ENCODE data around the gene S100PBP.
"Not testable (repeated sequence)": the region's sequence is repeated elsewhere in the genome, so short reads cannot be mapped to it uniquely, and the experiment has no call there.

Gene S100PBP

GRCh38 chr1:32901823-32902534 lies 84.5 kb downstream of the S100PBP start:
- no peak for DNase-seq

DNA sequence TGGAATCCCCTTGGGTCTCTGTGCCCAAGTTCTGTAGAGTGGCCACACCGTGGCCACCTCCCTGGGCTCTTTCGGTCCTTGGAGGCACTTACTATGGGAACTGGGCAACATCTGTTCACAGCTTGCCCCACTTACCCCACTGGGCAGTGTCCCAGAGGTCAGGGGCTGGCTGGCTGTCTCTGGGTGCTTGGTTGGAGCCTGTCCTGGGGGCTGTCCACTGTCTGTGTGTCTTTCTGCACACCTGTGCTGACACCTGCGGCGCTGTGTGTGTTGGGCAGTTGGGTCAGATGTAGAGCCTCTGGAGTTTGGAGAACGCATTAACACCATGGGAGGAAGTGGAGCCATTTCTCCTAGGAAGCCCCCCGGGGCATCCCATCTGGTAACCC lies 85.1 kb downstream of the S100PBP start:
- DNase-seq, result no peak

GRCh38 chr1:32903991-32904785 lies 86.7 kb downstream of the S100PBP start:
- DNase-seq, result no peak

DNA sequence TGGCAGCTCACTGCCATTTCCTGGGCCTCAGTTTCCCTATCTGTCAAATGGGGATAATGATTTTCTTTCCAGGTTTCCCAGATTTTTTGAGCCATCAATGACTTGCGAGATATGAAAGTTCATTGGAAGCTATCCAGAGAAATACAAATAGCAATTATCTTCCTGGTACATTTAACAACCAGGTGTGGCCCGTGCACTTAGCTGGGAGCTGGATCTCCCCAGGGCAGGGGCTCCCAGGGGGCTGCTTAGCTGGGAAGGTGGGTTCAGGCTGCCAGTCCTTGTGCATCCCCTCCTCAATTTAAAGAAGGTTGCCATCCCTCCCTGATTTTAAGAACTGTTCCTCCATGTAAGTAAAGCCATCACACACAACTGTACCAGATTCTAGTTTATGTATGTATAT lies 87.3 kb downstream of the S100PBP start:
- no peak for DNase-seq

DNA sequence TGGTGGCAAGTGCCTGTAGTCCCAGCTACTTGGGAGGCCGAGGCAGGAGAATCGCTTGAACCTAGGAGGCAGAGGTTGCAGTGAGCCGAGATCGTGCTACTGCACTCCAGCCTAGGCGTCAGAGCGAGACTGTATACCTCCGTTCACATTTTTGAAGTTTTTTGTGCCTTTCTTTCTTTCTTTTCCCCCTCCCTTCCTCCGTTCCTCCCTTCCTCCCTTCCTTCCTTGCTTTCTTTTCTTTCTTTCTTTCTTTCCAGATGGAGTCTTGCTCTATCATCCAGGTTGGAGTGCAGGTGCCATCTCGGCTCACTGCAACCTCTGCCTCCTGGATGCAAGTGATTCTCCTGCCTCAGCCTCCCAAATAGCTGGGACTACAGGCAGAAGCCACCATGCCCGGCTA lies 88.1 kb downstream of the S100PBP start:
- not testable (repeated sequence) for DNase-seq

- DNase-seq, result no peak
These were observed 89.2 kb downstream of the S100PBP start for GRCh38 chr1:32906654-32907053.

- no peak for DNase-seq
These were observed 90.0 kb downstream of the S100PBP start for GRCh38 chr1:32907435-32907834.
